Peyer's patch (tissue), 4 donors: ENCODE measurements around the gene CDH23.

ENCODE experiments used
- POLR2A ChIP-seq, 2 donors: fragments of 450-650 bp; IDR thresholded peaks; one replicate each; pipeline ENCODE4 v1.5.1; 2017; ENCODE audit warnings: antibody characterized with exemption in 2 of 2, mild to moderate bottlenecking in 2 of 2, moderate library complexity in 2 of 2
- TF ChIP-seq, protein P1 (sequence below), 6 experiments: fragments of 450-650 bp in 4 of 6; fragments of 200-600 bp in 2 of 6; sonication (generic) in 1 of 6; IDR thresholded peaks; one replicate each; pipeline ENCODE4 v1.5.1; 2017 to 2019; ENCODE audit warnings: antibody characterized with exemption in 6 of 6, mild to moderate bottlenecking in 3 of 6, moderate library complexity in 1 of 6

- TF ChIP-seq, protein P1, sequence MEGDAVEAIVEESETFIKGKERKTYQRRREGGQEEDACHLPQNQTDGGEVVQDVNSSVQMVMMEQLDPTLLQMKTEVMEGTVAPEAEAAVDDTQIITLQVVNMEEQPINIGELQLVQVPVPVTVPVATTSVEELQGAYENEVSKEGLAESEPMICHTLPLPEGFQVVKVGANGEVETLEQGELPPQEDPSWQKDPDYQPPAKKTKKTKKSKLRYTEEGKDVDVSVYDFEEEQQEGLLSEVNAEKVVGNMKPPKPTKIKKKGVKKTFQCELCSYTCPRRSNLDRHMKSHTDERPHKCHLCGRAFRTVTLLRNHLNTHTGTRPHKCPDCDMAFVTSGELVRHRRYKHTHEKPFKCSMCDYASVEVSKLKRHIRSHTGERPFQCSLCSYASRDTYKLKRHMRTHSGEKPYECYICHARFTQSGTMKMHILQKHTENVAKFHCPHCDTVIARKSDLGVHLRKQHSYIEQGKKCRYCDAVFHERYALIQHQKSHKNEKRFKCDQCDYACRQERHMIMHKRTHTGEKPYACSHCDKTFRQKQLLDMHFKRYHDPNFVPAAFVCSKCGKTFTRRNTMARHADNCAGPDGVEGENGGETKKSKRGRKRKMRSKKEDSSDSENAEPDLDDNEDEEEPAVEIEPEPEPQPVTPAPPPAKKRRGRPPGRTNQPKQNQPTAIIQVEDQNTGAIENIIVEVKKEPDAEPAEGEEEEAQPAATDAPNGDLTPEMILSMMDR (IDR thresholded peaks at IDR 0.05): no peak
- no peak for TF ChIP-seq POLR2A (IDR thresholded peaks at IDR 0.05)
These were observed 331.3 kb downstream of the CDH23 start for GRCh38 chr10:71727738-71728737.
